HG03095 (cell line): ENCODE measurements around the gene NFRKB.

Source experiments
- ATAC-seq: cut with Tn5 transposase; IDR thresholded peaks from one replicate; pipeline ENCODE4 v1.9.1; 2021; ENCODE audit warnings: moderate library complexity; ENCODE audit not compliant: unreplicated experiment

NFRKB gene

DNA sequence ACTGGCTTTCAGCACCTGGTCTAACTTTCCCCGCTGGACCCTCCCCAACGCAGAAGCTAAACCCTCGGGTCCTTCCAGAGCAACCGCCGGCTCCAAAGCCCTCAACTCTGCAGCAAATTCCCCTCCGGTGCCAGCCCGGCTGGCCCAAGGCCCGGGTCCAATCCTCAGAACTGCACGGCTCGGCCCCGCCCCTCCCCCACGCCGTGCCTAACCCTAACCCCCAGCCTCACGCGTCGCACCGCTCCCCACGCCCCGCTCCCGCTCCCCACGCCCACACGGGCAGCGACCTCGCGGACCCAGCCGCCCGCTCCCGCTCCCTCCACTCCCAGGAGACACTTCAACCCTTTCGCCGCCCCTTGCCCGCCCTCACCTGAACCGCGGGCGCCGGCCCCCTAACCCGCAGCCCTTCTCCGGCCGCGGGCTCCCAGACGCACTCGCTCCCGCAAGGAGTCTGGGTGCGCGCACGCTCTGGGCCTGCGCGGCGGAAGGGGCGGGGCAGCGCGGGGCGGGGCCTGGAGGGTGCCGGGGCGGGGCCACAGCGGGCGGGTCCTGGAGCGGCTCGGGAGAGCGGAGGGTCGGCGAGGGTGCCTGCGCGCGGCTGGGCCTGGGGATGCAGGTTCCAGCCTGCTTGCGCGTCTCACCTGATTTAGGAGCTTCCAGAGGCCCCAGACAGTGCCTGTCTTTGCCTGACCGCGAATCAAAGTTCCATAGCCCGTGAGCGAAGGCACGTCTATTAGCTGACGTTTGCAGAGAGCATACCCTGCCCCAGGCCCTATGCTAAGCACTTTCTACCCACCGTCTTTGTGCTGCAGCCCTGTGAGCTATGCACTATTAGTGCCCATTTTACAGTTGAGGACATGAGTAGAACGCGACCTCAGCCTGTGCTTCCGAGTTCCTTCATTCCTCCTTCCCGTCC, at the start of gene NFRKB:
Gene NFRKB, minus strand, starts transcription at position 453 of the 916 bp plus-strand sequence. CDS start 2,729 bp downstream, outside the sequence.
- ATAC-seq: peak; percentile 95

DNA sequence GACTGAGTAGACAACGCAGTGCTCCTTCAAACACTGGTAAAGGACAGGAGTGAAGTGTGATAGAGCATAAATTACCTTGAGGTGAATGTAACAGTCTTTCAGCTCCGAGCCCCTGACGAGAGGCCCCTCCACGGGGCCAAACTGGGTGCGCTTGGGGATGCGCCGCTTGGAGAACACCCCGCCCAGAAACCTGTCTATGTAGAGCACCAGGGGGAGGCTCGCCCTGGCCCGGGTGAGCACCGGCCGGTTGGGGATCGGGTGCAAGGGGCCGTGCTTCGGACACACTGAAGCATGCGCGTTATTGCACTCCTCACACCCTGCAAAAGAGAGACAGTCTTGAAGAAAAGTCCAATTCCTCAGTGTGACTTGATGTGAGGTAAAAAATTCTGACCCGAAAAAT, 49.3 kb upstream of the NFRKB start:
- ATAC-seq: no peak

DNA sequence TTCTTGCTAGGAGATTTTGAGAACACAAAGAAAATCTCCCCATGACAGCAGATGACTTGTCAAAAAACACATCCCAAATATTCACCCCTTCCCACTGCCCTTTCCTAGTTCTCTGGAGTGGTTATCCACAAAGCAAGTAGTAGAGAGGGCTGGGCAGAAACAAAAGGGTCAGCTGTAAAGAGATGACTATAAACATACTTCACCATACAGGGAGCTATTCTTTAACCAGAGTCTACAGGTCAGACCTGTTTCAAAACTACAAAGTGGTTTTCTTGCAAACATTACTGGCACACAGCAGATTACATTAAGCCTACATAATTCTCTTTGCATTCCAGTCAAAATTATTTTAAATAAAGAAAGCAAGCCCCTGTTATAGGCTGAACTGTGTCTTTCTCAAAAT, 47.7 kb upstream of the NFRKB start:
- no peak for ATAC-seq

DNA sequence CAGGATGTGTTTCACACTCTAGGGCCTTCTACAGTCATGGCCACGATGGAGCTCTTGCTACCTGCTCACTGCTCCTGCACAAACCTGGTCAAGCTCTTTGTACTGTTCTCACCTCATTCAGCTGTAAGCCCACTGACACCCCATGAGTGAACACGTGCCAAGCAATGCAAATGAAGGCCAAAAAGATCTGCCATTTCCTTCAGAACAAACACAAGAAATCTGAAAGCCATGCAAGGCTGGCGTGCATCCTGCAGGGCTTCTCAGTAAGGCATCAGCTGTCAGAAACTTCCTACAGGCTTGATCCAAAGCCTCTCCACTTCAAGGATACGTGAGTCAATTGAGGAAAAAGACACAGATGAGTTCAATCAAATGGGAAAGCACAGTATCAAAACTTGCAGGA, 44.1 kb upstream of the NFRKB start:
- no peak for ATAC-seq

DNA sequence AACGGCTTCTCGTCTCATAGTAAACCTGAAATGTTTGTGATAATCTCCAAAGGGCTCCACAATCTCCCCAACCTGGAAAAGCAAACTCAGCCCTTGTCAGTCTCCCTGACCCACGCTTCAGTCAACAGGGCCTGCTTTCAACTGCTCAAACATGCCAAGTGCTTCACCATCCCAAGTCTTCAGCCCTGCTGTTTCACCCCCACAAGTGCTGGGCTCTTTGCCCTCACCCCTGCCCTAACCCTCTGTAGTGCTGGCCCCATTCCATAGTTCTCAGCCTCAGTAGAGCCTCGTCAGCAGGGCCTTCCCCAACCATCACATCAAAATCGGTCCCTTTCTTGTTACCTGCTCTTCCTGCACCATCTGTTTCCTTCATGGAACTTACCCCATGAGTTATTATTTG, 43.4 kb upstream of the NFRKB start:
- ATAC-seq: no peak

DNA sequence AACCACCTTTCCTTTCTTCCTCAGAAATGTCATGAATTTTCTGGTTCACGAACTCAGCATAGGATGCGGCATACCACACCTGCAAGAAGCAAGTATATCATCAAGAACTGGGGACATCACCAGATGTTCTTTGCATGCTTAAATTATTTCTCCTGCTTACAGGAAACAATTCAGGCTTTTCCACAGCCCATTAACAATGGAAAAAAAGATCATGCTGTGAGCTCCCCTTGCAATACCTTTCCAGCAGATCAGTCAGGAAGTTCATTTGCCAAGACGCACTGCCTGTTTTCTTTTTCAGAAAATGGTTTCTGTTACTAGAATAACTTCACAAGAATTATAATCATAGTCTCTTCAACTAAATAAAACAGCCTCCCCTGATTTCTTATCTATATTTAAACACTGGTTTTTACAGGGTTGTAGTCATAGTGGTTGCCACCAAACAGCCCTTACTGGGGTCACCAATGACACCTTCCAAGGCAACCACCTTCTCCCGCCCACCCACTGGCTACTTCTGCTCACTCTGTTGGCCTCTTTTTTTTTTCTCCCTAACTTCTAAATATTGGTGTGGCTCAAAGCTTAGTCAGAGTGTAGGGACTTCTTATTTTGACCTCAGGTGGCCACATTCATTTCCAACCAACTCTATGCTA, 42.3 kb upstream of the NFRKB start:
- no peak for ATAC-seq

DNA sequence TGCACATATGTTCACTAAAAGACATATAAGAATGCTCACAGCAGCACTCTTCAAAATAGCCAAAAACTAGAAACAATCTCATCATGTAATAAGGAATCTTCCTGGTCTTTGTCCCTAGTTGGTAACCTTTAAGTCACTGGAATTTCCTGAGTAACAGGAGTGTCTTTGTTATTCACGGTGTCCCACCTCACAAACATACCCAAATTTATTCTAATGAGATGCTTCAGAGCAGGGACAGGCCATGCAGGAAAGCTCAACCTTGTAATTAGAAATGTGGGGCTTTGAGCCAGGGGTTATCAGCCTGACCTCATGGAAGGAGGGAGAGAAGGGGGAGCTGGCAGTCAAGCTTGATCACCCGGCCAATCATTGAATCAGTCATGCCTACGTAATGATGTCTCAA, 40.3 kb upstream of the NFRKB start:
- no peak for ATAC-seq

DNA sequence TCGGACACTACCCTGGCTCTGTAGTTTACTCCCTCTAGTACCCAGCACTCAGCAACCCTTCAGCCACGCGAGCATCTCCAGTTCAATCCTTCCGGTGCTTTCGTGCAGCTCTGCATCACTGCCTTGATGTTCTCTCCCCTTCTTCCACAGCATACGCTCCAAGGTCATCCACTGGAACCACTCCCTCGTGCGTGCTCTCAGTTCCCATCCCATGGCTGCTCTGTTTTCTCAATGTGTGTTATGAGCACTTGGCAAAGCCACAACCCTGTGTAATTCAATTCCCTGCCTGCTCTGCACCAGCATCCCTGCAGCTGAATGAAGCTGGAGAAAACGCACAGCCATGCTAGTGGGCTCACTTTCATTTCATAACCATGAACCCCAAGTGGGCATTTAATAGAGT, 38.5 kb upstream of the NFRKB start:
- ATAC-seq: no peak

DNA sequence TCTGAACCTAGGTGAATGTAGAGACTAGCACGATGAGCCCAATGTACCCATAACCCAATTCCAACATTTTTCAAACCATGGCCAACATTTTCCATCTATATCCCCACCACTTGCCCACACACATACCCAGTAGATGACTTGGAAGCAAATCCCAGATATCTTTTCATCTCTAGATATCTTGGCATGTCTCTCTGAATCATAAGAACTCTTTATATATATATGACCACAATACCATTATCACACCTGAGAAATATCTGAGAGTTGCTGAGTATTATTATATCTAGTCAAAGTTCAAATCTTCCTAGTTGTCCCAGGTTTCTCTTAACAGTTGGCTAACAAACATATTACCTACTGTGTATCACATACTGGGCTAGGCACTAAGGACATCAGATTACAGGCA, 37.9 kb upstream of the NFRKB start:
- no peak for ATAC-seq

DNA sequence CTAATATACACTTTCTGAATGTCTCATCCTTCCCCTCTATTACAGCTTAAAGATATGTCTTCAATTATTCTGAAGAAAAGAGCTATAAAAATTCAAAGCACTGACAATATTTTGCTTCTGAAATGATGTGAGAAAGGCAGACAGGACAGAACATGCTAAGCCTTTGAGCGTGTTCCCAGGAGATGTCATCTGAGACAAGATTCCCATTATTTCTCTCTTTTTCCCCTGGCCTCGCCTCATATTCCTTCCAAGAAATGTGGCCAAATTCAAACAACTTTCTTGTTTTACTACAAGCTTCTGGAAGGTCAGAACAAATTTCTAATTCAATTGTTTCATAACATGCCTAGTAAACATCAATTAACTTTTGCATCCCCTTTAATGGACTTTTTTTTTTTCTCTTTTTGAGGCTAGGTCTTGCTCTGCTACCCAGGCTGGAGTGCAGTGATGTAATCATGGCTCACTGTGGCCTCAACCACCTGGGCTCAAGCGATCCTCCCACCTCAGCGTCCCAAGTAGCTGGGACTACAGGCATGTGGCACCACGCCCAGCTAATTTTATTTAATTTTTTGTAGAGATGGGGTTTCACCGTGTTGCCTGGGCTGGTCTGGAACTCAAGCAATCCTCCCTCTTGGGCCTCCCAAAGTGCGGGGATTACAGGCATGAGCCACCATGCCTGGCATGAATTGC, 37.1 kb upstream of the NFRKB start:
- ATAC-seq: no peak

DNA sequence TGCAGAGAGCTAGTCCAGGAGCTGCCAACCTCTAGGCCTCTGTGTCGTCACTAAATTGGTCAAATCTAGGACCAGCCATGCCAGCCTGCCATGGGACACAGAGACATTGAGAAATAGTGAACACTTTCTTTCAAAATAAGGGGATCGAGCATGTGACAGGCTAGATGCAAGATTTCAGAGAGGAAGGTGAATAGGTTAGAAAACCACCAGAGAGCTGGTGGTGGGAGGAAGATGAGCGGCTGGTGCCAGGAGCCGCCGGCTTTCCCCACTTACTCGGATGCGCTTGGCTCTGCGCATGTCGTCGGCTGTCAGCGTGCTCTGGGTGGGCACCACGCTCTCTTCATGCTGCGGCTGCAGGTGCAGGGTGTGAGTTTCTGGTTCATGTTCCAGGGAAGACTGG, 35.4 kb upstream of the NFRKB start:
- no peak for ATAC-seq

DNA sequence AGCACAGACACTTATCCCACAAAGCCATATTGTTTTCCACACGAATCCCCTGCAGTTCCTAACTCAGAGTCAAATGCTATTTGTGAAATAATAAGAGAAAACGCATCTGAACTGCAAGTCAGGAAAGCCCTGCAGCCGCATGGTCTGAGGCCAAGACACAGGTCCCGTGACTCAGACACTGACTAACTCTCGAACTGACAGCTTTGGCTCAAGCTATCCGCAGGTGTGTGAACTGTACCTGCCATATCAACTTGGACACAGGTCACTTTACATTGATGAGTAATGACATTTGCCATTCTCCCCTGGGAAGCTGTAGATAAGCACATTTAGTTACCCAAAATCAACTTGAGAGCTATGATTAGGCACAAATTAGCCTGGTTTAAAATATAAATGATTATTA, 34.9 kb upstream of the NFRKB start:
- ATAC-seq: no peak

DNA sequence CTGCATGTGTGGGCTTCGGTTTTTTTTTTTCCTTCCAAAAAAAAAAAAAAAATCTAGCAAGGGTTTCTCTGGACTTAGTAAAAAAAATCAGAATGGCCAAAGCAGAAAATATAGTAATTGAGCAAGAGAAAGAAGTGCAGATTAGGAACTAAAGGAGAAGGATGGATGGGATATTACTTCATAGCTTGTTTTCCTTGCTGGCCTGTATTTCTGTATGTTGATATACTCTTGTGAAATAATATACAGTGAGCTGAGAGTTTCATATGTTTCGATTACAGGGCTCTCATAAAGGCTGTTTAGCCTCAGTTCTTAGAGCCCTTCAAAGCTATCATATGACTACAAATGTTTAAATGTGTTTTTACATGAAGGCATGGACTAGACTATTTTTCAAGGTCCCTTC, 34.3 kb upstream of the NFRKB start:
- ATAC-seq: no peak

DNA sequence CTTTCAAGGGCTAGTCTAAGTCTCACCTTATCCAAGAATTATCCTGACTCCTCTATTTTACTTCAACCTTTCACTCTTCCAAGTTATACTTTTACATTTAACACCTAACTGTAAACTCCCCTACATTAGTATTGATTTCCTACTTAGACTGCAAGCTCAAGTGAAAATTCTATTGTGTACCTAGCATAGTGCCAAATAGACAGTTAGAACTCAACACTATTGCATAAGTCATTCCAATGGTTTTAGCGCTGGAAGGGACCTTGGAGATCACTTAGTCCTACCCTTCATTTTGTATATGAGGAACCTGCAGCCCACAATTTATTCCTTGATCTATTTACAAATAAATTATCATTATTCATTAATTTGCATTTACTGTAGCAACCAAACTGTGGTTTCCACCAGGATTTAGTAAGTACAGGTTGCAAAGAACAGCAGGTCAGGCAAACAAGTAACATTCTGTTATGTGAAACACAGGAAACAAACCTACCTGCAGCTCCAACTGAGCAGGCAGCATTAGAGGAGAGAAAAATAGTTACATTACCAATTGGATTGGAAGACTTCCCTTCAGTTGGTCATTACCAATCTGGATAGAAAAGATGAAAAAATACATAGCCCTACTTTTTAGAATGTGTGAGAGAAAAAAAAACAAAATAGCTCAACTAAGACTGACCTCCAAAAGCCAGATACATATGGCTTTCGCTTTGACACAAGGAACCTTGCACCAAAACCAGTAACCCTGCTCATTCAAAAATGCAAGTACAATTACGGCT, 33.7 kb upstream of the NFRKB start:
- no peak for ATAC-seq

DNA sequence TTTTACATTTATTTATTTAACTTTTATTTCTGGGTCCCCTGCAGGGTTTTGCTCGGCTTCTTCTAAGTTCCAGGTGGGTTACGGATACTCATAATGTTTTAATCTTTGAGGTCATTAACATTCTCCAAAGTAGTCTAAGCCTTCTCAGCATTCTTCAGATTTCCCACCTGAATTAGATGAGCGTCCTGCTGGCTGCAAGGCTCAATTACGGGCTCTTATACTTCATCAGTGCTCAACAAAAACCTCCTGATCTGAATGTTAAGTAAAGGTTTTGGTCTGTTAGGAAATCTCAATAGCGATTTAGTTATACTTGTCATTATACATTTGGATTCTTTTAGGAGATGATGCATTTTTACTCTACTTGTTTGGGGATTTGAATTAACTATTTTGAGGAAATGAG, 27.3 kb upstream of the NFRKB start:
- ATAC-seq: no peak

DNA sequence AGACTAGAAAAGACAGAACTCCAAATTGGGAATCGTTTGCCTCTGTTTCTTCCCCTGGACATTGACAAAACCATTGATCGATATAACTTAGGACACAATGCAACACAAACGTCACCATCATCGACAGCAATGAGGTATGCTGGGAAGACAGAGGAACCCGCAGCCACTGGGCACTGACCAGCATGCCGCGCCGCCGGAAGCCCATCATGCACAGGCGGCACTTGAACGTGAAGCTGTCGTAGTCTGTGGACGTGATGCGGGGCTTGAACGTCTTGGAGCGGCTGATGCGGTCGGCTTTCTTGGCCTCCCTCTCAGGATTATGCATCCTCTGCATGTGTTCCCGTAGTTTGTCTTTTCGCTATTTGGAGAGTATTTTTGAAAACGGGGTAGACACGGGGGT, 23.0 kb upstream of the NFRKB start:
- no peak for ATAC-seq

DNA sequence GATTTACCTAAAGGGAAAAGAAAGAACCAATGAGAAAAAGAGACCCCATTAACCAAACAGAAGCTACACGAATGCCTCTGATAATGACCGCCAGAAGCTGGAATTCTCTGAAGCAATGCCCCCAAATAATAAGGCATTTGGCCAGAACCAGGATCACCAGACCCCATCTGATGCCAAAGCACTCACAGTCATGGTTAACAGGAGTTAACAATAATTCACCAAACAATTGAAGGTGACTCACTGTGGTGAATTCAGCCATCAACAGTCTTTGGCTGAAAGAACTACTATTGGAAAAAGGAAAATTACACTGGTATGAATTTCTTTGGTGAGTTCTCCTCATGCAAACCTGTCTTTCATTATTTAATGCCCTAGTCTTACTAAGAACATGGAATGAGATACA, 21.9 kb upstream of the NFRKB start:
- ATAC-seq: no peak

DNA sequence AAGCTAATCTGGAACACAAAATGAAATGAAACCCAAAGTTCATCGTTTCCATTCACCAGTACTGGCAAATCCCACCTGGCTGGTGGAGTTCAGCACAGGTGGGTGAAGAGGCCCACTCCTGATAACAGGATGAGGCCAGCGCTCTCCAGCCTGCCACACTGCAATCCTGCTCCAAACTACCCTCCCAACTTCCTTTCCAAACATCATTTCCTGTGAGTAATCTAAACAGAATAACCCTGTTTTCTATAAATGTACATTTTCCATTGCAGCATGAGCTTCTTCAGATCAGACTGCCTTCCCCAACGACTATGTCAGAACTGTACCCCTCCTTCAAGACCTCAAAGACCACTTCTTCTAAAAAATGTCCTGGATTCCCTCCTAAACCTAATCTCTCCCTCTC, 15.9 kb upstream of the NFRKB start:
- no peak for ATAC-seq

DNA sequence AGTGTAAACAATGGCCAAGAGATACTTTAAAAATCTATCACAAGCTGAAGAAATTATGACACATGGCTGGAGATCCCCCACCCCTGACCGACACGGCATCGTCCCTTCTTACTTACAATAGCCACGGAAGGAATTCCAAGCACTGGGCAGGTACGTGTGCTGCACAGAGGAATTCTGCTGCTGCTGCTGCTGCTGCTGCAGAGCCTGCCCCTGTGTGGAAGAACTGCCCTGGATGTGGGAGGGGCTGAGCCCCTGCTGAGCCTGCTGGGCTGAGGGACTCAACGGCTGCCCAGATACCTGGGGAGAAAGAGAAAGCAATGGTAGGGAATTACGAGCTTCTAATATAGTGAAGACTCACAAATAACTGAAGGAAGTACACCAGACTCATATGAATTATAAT, 15.0 kb upstream of the NFRKB start:
- ATAC-seq: no peak

DNA sequence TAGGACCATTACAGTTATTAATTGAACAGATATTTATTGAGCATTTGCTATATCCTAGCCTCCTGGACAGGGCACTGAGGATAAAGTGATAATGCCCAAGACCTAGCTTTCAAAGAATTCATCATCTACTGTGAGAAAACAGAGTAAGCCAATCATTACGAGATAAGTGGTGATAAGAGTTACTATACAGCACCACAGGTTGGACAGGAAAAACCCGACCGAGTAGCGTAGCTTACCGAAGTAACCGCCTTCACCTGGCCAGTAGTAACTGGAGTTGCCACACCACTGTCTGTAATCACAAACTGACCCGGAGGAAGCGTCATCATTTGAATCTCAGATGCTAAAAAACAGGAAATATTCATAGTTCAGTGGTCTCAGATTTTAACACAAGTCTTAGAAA, 10.0 kb upstream of the NFRKB start:
- ATAC-seq: no peak

DNA sequence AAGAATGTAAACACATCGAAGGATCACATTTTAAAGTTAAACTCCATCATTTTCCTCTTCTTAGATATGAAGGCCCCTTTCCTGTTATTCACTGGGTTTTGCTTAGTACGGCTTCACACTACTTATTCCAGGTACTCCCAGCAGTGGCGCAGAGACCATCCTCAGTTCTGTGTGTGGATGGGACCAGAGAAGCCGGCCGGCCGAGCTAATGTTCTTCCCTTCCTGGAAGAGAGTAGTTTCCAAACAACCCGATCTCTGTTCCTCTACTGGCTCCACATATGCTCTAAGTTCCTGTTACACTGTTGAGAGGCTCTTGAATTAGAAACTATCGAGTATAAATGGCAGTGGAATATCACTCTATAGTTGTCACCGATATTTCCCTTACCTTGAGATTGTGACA, 684 bp upstream of the NFRKB start:
- no peak for ATAC-seq
